Activated naive CD4-positive, alpha-beta T cell treated with Interleukin-2 at 50 U/mL for 16 hours (primary cell): ENCODE results near the gene CREB3L4.

Experiments used
- DNase-seq: peaks from one replicate; pipeline ENCODE4 v3.0.0-alpha.2; 2020

The CREB3L4 gene, protein sequence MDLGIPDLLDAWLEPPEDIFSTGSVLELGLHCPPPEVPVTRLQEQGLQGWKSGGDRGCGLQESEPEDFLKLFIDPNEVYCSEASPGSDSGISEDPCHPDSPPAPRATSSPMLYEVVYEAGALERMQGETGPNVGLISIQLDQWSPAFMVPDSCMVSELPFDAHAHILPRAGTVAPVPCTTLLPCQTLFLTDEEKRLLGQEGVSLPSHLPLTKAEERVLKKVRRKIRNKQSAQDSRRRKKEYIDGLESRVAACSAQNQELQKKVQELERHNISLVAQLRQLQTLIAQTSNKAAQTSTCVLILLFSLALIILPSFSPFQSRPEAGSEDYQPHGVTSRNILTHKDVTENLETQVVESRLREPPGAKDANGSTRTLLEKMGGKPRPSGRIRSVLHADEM

GRCh38 chr1:153967107-153967999, at the start of gene CREB3L4:
TSS of gene CREB3L4 (plus strand) at chr1:153967902. CDS start at chr1:153968526, 624 bp downstream.
- DNase-seq, result peak; percentile 84

DNA sequence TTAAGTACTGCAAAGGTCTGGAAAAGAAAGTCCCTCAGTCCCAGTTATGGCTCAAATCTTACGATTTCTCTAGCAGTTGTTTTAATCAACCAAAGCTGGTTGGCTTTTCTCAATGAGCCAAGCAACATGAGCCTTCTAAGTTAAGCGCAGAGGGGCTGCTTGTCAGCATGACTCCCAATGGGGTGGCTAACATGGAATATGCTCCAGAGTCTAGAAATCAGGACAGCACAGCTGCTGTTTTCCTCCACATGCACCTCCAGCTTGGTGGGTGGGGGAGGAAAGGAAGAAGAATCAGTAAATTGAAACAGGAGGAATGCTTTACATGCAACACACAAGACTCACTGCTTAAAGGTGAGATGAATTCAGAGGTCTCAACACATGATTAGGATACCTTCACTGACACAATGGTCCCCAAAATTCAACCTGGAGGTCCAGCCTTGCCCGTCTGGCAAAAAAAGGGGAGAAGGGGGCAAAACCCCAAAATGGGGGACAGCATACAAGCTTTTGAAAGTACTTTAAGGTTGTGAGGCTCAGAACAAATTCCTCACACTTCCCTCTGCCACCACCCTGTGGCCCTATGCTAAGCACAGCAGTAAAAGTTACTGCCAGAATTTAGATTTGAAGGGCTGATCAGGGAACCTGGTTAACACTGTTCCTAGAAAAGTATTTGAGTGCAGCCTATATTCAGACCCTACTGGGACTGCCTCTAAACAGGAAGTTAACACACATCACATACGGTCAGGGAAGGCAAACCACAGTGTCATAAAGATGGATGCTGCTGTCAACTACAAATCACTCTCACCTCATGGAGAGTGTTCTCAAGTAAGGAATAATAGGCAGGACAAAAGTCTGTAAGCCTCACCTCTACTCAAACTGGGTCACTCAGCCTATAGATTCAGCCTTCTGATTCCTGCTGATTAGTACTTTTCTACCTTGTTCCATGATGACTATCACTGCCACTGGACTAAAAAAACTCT, 47.5 kb upstream of the CREB3L4 start:
- no peak for DNase-seq

GRCh38 chr1:153921080-153921802, 46.5 kb upstream of the CREB3L4 start:
- DNase-seq, result no peak

DNA sequence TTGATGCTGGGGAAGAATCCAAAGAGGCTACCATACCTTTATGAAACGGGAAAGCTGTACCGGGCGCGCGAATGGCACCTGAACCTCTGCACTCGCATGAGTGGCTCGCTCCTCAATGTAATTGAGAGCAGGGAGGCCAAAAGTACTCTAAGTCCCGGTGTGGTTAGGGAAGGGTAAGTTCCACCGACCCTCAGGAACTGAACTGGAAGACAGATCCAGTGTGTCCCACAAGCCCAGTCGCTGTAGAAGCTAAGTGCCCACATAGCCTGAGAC, 46.0 kb upstream of the CREB3L4 start:
- DNase-seq, result no peak

DNA sequence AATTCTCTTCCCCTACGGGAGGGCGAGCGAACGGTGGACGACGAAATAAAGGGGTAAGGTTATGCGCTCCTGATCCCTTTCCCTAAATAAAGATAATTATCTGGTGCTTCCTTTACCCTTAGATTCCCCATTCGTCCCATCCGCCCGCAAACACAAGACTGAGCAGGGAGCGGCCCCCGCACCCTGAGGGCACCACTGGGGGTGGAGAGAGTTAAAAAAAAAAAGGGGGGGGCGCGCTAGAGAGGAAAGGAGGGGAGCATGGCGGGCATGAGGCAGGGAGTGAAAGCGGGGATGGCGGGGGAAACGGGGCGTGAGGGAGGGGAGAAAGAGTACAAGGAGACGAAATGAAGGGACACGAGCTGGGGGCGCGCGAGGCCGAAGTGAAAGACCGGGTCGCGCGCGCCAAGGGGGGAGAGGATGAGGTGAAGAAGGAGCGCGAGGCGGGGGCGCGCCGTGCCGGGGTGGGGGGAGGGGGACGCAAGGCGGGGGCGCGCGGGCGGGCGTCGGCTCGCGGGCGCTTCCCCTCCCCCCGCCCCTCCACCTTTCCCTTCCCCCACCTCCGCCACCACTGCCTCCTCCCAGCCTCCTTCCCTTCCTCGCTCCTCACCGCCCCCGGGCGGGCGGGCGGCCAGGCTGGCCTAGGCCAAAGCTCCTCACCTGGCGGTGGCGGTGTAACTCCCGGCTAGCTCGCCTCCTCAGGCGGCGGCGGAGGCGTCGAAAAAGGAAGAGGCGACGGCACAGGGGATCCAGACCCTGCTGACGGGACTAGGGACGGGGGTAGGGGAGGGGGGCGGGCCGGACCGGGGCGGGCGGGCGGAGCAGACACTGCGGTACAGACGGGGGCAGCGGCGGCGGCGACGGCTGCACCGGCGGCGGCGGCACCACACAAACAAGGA, 45.4 kb upstream of the CREB3L4 start:
- peak; percentile 61 for DNase-seq

DNA sequence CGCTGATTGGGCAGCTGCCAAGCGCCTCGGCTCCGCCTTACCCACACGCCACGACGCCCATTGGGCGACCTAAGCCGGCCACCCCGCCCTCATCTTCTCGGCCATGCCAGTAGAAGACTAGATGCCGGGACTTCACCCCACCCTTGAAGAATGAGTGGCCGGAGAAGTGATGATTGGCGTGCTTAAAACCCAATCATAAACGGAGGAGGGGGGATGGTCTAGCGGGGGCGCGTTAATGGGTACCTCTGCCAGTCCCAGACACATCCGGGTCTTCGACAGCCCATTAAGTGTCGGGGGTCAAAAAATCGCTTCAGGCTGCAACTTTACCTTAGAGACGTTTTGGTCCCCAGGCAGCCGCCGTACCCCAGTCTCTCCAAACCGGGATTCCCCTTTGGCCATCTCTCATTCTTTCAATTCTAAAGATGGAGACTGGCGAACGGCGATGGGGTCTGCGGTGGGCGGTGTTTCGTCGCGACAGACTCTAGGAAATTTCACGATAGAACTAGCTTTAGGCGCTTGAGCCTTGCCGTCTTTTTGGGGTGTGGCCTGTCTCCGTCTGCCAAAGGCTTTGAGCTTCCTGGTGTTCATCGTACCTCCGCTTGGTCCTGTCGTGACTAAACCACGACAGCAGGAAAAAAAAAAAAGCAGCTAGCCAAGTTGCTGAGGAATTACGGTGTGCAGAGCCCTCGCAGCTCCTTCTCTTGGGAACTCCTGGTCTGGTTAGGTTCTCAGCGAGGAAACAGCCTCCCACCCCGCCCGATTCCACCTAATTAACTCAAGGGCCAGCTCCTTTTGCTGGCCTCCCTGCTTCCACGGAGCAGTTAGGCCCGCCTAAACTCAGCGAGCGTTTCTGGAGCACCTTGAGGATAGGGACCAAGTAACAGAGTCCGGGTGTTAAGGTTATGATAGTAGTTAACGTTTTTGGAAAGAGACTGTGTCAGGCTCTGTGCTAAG, 44.5 kb upstream of the CREB3L4 start, which contains the start of gene GATAD2B:
GATAD2B (minus strand) TSS at position 1 of the 954 bp plus-strand sequence. CDS start 94,625 bp downstream, outside the sequence.
- peak; percentile 99 for DNase-seq

- no peak for DNase-seq
These were observed 41.3 kb upstream of the CREB3L4 start for GRCh38 chr1:153926405-153926804.

GRCh38 chr1:153928245-153928644, 39.5 kb upstream of the CREB3L4 start:
- no peak for DNase-seq

DNA sequence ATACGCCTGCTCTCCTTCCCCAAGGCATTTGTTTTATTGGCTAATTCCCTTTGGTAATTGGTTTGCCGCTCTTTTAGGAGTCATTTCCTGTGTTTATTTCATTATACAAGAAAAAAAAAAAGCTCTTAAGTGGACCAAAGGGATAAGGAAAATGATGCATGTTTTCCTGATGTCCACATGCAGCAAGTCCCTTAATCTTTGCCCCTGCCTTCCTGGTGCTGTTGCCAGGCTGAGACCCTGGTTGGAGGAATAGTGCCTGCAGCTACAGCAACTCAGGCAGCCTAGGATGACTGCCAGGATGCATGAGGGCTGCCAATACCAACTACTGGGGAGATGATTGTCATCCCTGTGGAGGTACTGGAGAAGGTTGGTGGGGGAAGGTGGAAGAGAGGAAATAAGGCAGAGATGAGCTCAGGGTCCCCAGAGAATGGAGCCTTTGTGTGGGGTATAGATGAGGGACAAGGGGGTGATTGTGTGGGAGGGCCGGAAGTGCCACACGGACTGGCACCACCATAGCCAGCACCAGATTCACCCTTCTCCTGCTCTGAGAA, 38.8 kb upstream of the CREB3L4 start:
- no peak for DNase-seq

DNA sequence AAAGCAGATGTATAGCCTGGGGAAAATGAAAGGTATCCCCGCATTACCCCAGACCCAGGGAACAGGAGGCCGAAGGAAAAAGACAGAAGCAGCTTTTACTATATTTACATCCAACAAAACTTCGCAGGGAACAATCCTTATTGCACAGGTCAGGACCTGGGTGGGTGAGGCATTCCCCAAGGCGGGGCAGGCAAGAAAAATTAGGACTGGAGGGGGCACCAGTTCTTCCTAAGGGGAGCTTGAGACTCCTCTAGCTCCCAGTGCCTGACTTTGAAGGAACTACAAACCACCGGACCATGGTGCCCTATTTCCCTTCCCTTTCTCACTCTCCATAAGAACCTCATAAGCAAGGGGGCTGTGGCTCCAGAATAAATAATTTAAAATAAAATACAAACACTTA, 38.3 kb upstream of the CREB3L4 start:
- DNase-seq, result no peak

DNA sequence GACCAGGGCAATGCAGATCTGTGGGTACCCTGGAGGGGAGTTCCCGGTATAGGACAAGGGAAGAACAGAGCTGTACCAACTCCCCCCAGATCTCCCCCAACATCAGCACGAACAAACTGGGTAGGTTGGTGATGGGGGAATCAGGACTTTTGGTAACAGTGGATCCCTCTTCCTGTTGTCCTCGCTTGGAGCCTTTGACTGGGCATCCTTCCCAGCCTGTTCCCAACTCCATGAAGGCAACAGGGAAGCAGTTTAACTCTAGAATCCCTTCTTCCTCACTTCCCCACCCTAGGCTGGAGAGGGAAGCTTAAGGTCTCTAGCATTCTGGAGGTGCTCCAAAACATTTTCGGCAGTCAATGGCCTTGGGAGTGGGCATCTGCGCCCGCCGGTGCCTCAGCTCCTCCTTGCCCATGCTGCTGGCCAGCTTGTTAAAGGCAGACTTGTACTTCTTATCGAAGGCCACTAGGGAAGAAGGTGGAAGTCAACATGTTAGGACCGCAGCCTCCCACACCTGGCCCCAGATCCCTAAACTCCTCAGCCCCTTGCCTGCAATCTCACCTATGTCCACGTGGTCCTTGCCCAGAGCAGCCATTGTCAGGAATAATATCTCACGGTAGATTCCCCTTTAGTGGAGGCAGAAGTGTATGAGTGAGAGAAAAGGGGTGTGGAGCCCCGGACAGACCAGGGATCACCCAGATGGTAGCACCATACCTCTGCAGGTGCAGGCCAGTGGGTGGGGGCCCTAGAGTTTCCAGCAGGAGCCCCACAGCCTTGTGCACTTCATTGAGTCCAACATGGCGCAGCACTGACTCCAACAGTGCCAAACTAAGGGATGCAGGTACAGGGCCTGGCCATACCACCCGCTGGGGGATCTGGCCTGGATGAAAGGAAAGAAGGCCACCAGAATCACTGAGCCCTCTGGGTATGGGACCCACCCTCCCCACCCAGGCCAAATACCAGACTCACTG, 37.4 kb upstream of the CREB3L4 start:
- no peak for DNase-seq

- no peak for DNase-seq
These were observed 35.3 kb upstream of the CREB3L4 start for GRCh38 chr1:153932156-153933131.

DNA sequence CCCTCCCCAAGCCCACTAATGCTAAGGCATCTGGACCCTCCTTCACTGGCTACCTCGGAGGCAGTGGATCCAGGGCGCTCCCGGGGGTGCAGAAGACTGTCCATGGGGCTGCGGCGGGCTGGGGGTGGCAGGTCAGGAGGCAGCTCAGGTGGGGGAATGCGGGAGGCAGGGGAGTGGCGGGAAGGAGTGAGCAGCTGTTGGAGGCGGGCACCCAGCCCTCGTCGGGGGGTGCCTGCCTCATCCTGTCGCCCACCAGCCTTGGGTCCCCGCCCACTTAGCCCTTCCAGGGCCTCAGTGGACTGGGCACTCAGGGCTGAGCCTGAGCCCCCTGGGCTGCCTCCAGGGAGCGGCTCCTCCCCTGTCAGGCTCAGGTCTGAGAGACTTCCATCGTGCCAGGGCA, 34.3 kb upstream of the CREB3L4 start:
- DNase-seq, result no peak

GRCh38 chr1:153933955-153934354, 33.7 kb upstream of the CREB3L4 start:
- DNase-seq, result no peak

DNA sequence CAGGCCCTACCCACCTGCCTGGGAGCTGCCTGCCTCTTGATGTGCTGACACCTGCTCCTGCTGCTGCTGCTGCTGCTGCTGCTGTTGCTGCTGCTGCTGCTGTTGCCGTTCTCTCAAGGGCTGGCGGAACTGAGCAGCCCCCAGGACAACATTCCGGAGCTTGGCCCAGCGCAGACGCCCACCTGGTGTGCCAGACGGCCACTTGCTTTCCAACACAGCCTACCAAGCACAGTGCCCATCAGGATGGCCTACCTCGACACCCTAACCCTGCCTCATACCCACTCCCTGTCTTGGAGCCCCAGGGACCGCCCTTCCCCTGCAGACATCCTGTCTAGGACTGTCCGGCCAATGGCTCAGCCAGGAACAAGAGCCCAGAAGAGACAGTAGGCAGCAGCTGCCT, 33.0 kb upstream of the CREB3L4 start:
- no peak for DNase-seq

DNA sequence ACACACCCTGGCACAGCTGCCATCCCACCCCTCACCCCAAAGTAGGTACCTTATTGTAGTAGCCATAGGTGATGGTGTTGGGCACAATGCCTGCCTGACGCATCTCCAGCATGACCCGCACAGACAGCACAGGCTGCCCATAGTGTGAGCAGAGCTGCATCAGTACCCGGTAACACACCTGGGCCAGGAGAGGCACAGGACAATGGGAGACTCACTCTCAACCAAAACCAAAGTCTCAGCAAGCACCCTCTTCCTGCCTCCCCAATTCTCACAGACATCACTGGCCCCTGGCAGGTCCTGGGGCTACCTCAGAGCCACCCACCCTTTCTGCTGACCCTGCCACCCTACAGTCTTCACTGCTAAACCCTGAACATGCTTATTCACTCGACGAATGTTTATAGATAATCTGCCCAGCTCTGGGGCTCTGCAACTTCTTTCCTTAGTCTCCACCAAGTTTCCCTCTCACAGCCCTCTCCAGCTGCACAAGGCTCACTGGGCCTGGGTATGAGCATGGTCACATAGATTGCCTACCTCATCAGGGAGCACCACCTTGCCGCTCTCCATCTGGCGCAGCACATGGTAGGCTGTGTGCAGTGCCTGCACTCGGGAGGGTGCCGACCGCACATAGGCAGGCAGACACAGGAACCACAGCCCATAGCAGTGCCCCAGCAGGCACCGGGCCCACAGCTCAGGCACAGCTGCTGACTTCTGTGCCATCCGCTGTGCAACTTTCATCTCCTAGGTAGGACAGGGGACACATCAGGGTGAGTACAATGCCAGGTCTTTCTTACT, 31.5 kb upstream of the CREB3L4 start:
- DNase-seq, result no peak
